Activated CD4-positive, alpha-beta T cell treated with anti-CD3 and anti-CD28 coated beads, Interleukin-2, amount 50 U/mL, for 48 hours (primary cell): ENCODE measurements around the gene CCL4L2.
"Not testable (repeated sequence)": the region's sequence is repeated elsewhere in the genome, so short reads cannot be mapped to it uniquely, and the experiment has no call there.

Source experiments
- DNase-seq, 2 experiments: peaks; one replicate each; pipeline ENCODE4 v3.0.0-alpha.2; 2020

CCL4L2 gene

GRCh38 chr17:36210439-36211211 lies at the start of gene CCL4L2:
TSS of gene CCL4L2 (plus strand) at chr17:36211063.
- DNase-seq, result not testable (repeated sequence)

- DNase-seq, result not testable (repeated sequence)
Observed at GRCh38 chr17:36168836-36169235, 42.0 kb upstream of the CCL4L2 start.

- DNase-seq, result not testable (repeated sequence)
Observed at GRCh38 chr17:36176536-36176935, 34.3 kb upstream of the CCL4L2 start, which contains the start of gene TBC1D3B. TSS of gene TBC1D3B (minus strand) at chr17:36176636. CDS start at chr17:36175050, 1,586 bp downstream.

GRCh38 chr17:36181446-36182175 lies 29.3 kb upstream of the CCL4L2 start:
- not testable (repeated sequence) for DNase-seq

- DNase-seq, result no peak
Observed at GRCh38 chr17:36182176-36183000, 28.5 kb upstream of the CCL4L2 start.

GRCh38 chr17:36183001-36183971 lies 27.6 kb upstream of the CCL4L2 start:
- DNase-seq, result no peak

GRCh38 chr17:36184023-36184765 lies 26.7 kb upstream of the CCL4L2 start:
- no peak for DNase-seq

GRCh38 chr17:36185416-36185815 lies 25.4 kb upstream of the CCL4L2 start:
- DNase-seq, result no peak

GRCh38 chr17:36186810-36187763 lies 23.8 kb upstream of the CCL4L2 start:
- not testable (repeated sequence) for DNase-seq

GRCh38 chr17:36187943-36188665 lies 22.8 kb upstream of the CCL4L2 start:
- not testable (repeated sequence) for DNase-seq

- DNase-seq, result no peak
Observed at GRCh38 chr17:36188891-36189306, 22.0 kb upstream of the CCL4L2 start.

GRCh38 chr17:36189993-36190392 lies 20.9 kb upstream of the CCL4L2 start:
- DNase-seq, result not testable (repeated sequence)

- DNase-seq, result not testable (repeated sequence)
Observed at GRCh38 chr17:36190549-36191330, 20.1 kb upstream of the CCL4L2 start.

GRCh38 chr17:36193216-36193775 lies 17.6 kb upstream of the CCL4L2 start:
- DNase-seq, result no peak

- not testable (repeated sequence) for DNase-seq
Observed at GRCh38 chr17:36194147-36194831, 16.6 kb upstream of the CCL4L2 start.

- DNase-seq, result not testable (repeated sequence)
Observed at GRCh38 chr17:36194832-36195433, 15.9 kb upstream of the CCL4L2 start.
